RWPE1 (cell line): ENCODE data around the gene ATP11A.

Experiments used
- CTCF ChIA-PET: fragments of 350-600 bp; sonication (Branson Sonifier 250); formaldehyde crosslinking; extraction: SDS; loops from one replicate; lab custom pipeline; 2021; lab: Yijun Ruan, JAX
- POLR2A ChIA-PET: fragments of 400-600 bp; formaldehyde crosslinking; extraction: SDS; loops from one replicate; lab custom pipeline; 2020; ENCODE audit warnings: antibody characterized with exemption; ENCODE audit not compliant: low non-redundant PET; lab: Yijun Ruan, JAX
- DNase-seq: peaks from one replicate; pipeline ENCODE4 v3.0.0; 2012; ENCODE audit warnings: low spot score
- H3K27ac ChIP-seq: fragments of 450-650 bp; 2 replicates; pipeline ENCODE4 v1.5.1; 2017
- TF ChIP-seq, protein P1 (sequence below): fragments of 450-650 bp; conservative IDR thresholded peaks from 2 replicates; pipeline ENCODE4 v1.5.1; 2017; ENCODE audit warnings: low read depth, mild to moderate bottlenecking

Gene ATP11A

DNA sequence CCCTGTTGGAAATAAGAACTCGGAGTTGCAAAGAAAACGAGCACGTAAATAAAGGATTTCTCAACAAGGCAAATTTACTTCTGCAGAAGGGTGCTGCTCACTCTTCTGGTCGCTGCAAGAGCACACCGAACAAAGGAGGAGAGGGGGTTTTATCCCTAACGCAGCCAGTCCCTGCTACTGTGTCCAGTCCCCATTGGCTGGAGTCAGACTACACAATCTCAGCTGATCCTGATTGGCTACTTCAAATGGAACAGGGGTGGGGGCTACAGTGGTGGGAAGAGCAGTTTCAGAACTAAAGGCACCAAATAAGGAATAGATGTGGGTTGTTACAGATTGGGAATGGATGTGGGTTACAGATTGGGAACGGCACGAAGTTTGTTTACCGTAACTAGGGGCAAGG, 215.2 kb downstream of the ATP11A start:
- no peak for DNase-seq
- CTCF ChIA-PET = no interaction called here
- POLR2A ChIA-PET = no interaction called here
- H3K27ac ChIP-seq = no peak overlapping the region
- TF ChIP-seq, protein P1, sequence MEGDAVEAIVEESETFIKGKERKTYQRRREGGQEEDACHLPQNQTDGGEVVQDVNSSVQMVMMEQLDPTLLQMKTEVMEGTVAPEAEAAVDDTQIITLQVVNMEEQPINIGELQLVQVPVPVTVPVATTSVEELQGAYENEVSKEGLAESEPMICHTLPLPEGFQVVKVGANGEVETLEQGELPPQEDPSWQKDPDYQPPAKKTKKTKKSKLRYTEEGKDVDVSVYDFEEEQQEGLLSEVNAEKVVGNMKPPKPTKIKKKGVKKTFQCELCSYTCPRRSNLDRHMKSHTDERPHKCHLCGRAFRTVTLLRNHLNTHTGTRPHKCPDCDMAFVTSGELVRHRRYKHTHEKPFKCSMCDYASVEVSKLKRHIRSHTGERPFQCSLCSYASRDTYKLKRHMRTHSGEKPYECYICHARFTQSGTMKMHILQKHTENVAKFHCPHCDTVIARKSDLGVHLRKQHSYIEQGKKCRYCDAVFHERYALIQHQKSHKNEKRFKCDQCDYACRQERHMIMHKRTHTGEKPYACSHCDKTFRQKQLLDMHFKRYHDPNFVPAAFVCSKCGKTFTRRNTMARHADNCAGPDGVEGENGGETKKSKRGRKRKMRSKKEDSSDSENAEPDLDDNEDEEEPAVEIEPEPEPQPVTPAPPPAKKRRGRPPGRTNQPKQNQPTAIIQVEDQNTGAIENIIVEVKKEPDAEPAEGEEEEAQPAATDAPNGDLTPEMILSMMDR = no peak

DNA sequence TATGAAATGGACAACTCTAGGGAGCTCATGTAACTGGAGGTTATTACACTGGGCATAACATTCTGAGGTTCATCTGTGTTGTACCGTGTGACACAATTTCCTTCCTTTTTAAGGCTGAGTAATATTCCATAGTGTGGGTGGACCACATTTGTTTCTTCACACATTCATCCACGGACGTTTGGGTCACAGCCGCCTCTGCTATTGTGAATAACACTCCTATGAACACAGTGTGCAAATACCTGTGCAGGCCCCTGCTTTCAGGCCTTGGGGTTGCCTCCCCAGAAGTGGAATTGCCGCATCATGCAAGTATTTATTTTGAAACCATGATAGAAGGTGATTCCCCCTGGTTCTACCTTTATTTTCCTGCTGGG, 215.8 kb downstream of the ATP11A start:
- TF ChIP-seq, protein P1 = no peak
- DNase-seq = no peak
- no peak overlapping the region for H3K27ac ChIP-seq
- ChIA-PET CTCF (interaction anchor here (0.6 kb wide), 1 partner anchor 27 kb away, joined by 4 read pairs; no protein-coding TSS in a partner anchor), POLR2A (no interaction called here)

DNA sequence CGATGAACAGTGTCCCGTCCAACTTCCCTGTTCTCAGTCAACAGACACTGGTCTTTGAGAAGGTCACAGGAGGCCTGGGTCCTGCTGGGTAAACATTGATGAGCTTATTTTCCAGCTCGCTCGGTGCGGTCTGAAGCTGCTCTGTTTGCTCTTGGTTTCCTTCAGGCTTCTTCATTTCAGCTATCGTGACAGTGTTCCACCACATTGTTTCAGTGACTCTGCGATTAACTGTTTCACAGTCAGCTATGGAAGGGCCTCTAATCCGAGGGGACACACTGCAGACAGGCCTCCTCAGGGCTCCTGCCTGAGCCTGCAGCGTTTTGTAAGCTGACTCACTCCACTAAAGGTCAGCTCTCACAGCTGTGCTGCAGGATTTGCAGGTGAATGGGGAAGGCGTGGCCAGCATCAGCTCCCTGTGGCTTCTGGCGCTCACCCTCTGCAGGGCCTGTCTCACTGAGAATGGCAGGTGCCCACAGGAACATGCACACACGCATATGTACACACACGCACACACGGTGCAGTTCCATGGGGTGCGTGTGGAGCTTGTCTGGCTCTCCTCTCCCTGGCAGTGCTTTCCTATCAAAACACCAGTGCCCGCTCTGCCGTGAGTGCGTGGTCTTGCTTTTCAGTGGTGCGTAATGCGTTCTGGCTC, 216.3 kb downstream of the ATP11A start:
- DNase-seq = peak; percentile 57
- H3K27ac ChIP-seq = no peak overlapping the region
- ChIA-PET CTCF (interaction anchor here (0.6 kb wide), 1 partner anchor 26 kb away, joined by 4 read pairs; no protein-coding TSS in a partner anchor), POLR2A (no interaction called here)
- TF ChIP-seq, protein P1 = no peak

DNA sequence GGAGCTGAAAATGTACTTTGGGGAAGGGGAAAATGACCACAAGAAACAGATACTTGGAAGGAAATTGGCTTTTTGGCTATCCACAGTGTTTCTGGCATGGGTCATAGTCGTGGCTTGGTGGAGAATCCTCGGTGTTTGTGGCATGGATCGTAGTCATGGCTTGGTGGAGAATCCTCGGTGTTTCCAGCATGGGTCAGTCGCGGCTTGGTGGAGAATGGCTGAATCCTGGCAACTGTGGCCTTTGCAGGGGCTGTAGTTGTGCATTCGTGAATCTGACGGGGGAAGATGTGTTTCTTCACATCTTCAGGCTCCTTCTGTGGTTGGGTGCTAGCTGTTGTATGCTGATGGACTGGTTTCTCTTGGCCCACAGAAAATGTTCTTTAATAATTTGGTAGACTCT, 217.4 kb downstream of the ATP11A start:
- POLR2A ChIA-PET = no interaction called here
- H3K27ac ChIP-seq = no peak overlapping the region
- CTCF ChIA-PET = no interaction called here
- DNase-seq = no peak
- TF ChIP-seq, protein P1 = no peak

DNA sequence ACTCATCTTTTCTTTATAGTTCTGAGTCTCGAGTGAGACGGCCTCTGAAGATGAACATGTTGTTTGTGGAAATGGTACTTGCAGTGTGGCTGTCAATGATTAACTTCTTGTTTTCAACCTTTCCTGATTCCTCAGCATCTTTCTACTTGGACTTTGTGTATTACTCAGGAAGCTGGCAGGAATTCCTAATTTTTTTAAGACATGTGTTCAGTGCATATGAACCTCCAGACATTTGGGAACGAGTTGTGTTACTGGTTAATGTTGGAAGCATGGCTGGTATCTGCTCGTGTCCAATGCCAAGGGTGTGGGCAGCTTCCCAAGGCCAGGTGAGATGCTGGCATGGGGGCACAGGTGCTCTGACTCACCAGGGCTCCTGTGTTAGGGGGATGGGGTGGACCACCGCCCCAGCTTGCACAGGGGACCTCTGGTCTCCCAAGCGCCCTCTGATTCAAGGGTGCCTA, 218.1 kb downstream of the ATP11A start:
- no peak overlapping the region for H3K27ac ChIP-seq
- no peak for DNase-seq
- ChIA-PET CTCF (interaction anchor here (0.7 kb wide), 1 partner anchor 11 kb away, joined by 3 read pairs; no protein-coding TSS in a partner anchor), POLR2A (no interaction called here)
- TF ChIP-seq, protein P1 = no peak

DNA sequence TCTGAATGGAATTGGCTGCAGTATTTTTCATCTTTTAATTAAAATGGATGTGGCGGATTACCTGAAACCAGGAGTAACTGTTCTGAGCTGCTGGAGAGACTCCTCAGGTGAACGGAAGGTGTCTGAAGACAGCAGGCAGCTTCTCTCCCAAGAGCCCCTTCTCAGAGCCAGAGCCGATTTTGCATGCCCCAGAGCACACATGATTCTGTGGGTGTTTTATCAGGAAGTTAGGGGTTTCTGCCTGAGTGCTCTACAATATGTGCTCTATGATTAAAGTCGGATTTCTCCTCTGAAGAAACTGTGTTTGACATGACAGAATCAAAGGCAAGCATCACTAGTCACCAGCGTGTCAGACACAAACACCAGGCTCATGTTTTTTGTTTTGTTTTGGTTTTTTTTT, 218.5 kb downstream of the ATP11A start:
- TF ChIP-seq, protein P1 = no peak
- DNase-seq = no peak
- CTCF ChIA-PET = interaction anchor here (0.7 kb wide), 1 partner anchor 12 kb away, joined by 3 read pairs; no protein-coding TSS in a partner anchor
- no peak overlapping the region for H3K27ac ChIP-seq
- POLR2A ChIA-PET = no interaction called here
